GM19043 (cell line): Measurements from ENCODE around the gene MALAT1.
"Not testable (repeated sequence)": the region's sequence is repeated elsewhere in the genome, so short reads cannot be mapped to it uniquely, and the experiment has no call there.

Source experiments
- ATAC-seq: cut with Tn5 transposase; IDR thresholded peaks from one replicate; pipeline ENCODE4 v1.9.1; 2021; ENCODE audit warnings: low read depth; ENCODE audit not compliant: unreplicated experiment

Gene MALAT1

DNA sequence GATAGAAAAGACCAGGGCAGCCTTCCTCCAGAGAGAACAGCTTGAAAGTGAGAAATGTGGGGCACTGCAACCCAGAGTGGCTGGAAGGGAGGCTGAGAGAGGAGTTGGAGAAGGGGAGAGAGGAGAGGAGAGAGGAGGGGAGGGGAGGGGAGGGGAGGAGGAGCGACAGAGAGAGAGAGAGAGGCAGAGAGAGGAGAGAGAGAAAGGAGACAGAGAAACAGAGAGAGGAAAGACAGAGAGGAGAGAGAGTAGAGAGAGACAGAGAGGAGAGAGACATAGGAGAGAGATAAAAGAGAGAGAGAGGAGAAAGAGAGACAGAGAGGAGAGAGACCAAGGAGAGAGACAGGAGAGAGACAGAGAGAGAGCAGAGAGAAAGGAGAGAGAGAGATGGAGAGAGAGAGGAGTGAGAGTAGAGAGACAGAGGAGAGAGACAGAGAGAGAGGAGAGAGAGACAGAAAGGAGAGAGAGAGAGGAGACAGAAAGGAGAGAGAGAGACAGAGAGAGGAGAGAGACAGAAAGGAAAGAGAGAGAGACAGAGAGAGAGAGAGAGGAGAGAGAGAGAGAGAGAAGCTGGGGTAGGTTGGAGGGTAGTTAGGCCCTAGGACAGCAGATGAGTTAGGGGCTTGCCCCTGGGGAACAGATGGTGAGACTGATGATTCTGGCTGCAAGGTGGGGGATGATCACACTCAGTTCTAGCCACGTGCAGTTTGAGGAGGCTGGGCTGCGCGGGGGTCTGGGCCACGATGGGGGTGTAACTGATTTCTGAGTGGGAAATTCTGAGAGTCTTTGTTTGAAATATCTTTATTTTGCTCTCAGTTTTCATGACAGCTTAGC is 17.5 kb downstream of the MALAT1 start:
- no peak for ATAC-seq

DNA sequence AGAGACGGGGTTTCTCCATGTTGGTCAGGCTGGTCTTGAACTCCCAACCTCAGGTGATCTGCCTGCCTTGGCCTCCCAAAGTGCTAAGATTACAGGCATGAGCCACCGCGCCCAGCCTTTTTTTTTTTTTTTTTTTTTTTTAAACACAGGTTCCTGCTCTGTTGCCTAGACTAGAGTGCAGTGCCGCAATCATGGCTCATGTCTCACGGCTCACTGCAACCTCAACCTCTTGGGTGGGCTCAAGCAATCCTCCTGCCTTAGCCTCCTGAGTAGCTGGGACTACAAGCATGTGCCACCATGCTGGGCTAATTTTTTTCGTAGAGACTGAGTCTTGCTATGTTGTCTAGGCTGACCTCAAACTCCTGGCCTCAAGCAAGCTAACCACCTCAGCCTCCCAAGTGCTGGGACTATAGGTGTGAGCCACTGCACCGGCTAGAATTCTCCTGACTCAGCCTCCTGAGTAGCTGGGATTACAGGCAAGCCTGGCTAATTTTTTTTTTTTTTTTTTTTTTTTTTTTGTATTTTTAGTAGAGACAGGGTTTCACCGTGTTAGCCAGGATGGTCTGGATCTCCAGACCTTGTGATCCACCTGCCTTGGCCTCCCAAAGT is 20.2 kb downstream of the MALAT1 start:
- not testable (repeated sequence) for ATAC-seq

DNA sequence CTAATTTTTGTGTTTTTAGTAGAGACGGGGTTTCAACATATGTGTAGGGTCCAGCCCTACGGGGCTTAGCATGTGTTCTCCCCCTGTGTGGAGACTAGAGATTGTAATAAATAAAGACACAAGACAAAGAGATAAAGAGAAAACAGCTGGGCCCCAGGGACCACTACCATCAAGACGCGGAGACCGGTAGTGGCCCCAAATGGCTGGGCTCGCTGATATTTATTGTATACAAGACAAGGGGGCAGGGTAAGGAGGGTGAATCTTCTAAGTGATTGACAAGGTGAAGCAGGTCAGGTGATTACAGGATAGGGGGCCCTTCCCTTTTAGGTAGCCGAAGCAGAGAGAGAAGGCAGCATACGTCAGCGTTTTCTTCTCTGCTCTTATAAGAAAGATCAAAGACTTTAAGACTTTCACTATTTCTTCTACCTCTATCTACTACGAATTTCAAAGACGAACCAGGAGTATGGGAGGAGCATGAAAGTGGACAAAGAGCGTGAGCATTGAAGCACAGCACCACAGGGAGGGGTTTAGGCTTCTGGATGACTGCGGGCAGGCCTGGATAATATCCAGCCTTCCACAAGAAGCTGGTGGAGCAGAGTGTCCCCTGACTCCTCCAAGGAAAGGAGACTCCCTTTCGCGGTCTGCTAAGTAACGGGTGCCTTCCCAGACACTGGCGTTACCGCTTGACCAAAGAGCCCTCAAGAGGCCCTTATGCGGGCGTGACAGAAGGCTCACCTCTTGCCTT is 23.1 kb downstream of the MALAT1 start:
- ATAC-seq = not testable (repeated sequence)

DNA sequence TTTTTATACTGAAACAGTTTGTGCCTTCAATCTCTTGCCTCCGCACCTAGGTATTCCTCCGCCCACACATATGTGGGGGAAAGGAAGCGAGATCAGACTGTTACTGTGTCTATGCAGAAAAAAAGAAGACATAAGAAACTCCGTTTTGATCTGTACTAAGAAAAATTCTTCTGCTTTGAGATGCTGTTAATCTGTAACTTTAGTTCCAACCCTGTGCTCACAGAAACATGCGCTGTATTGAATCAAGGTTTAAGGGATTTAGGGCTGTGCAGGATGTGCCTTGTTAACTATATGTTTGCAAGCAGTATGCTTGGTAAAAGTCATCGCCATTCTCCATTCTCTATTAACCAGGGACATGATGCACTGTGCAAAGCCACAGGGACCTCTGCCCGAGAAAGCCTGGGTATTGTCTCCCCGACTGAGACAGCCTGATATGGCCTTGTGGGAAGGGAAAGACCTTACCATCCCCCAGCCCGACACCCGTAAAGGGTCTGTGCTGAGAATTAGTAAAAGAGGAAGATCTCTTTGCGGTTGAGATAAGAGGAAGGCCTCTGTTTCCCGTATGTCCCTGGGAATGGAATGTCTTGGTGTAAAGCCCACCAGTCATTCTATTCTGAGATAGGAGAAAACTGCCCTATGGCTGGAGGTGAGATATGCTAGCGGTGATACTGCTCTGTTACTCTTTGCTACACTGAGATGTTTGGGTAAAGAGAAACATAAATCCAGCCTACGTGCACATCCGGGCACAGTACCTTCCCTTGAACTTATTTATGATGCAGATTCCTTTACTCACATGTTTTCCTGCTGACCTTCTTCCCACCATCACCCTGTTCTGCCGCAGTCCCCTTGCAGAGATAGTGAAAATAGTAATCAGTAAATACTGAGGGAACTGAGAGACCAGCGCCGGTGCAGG is 24.1 kb downstream of the MALAT1 start:
- not testable (repeated sequence) for ATAC-seq

DNA sequence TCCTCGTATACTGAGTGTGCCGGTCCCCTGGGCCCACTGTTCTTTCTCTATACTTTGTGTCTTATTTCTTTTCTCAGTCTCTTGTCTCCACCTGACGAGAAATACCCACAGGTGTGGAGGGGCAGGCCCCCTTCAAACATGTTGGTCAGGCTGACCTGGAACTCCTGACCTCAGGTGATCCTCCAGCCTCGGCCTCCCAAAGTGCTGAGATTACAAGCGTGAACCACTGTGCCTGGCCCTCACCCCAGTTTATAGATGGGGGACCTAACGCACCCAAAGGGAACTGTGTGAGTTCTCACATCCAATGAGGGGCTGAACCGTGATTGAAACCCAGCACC is 24.8 kb downstream of the MALAT1 start:
- not testable (repeated sequence) for ATAC-seq

DNA sequence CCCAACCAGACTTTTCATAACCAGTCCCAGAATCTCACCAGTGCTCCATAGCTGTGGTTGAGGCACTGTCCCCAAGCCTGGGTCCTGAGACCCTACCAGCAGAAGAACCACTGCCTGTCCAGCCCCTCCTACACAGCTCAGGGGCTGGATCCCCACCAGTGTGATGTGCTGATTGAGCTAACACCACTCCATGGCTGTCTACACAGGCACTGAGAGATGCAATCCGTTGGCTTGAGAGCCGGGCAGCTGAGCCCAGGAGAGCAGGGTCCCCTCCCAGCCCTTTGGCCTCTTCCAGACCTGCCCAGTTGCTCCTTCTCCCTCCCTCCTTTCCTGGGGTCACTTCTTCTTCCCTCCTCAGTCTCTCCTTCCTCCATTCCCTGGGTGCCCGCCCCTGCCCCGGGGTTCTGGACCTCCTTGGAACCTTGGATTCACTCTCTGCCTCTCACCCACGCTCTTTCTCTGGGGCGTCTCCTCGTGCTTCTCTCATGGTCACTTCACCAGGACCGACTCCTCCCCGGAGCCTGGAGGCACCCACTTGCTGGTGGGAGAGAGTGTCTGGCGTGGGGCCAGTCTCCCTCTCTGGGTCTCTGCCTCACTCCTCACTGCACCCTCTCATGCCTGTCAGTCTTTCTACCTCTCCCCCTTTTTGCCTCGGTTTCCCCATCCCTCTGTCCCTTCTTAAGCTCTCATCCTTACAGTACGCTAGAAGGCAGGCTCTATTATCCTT is 25.3 kb downstream of the MALAT1 start:
- no peak for ATAC-seq

DNA sequence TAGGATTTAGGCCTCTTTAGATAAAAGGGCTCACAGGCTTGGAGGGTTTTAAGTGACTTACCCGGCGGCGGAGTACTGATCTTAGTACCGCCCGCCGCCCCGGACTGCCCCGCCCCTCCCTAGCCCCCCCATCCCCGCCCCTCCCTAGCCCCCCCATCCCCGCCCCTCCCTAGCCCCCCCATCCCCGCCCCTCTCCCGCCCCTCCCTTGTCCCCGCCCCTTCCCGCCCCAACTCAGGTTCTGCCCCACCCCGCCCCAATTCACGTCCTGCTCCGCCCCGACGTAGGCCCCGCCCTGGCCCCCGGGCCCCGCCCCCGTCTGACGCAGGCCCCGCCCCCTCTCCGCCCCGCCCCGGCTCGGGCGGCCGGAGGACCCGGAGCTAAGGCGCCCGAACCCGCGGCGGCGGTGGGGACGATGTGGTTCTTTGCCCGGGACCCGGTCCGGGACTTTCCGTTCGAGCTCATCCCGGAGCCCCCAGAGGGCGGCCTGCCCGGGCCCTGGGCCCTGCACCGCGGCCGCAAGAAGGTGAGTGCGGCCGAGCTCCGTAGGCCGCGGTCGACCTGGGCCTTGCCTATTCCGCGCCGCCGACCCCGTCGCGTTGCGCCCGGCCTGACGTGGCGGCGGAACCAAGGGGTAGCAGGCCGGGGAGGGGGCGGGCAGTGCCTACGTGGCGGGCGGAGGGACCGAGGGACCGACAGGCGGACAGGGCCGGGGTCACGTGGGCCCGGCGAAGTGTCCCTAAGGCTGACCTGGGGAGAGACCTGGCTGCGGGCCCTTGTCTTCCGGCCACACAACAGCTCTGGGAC is 26.1 kb downstream of the MALAT1 start, which contains the start of gene SCYL1:
Gene SCYL1, plus strand, starts transcription at position 343 of the 805 bp plus-strand sequence. Its CDS starts 71 bp downstream, at position 414.
- ATAC-seq = no peak

DNA sequence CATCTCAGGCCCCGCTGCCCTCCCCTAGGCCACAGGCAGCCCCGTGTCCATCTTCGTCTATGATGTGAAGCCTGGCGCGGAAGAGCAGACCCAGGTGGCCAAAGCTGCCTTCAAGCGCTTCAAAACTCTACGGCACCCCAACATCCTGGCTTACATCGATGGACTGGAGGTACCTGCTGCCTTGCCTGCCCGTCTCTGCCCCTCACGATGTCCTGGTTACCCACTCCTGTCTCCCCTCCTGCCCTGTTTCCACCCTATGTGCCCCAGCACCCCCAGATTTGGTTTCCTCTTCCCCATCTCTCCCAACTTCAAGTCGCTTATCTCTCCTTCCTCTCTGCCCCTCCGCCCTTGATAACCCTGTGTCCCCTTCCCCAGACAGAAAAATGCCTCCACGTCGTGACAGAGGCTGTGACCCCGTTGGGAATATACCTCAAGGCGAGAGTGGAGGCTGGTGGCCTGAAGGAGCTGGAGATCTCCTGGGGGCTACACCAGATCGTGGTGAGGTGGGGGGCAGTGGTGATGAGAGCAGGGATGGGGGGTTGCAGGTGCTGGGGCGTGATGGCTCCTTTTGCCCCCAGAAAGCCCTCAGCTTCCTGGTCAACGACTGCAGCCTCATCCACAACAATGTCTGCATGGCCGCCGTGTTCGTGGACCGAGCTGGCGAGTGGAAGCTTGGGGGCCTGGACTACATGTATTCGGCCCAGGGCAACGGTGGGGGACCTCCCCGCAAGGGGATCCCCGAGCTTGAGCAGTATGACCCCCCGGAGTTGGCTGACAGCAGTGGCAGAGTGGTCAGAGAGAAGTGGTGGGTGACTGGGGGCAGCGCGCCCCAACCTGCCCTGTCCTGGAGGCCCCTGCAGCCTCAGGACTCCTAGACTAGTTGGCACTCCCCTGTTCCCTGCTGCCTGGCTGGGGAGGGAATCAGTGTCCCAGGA is 27.0 kb downstream of the MALAT1 start:
- ATAC-seq = no peak

DNA sequence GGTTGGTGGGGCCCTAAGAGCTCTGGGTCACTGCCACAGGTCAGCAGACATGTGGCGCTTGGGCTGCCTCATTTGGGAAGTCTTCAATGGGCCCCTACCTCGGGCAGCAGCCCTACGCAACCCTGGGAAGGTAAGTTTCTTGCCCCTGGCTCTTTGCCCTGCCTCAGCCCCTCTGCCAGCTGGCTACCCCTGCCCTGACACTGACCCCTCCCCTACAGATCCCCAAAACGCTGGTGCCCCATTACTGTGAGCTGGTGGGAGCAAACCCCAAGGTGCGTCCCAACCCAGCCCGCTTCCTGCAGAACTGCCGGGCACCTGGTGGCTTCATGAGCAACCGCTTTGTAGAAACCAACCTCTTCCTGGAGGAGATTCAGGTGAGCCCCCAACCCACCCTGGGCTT is 27.9 kb downstream of the MALAT1 start:
- ATAC-seq = no peak

DNA sequence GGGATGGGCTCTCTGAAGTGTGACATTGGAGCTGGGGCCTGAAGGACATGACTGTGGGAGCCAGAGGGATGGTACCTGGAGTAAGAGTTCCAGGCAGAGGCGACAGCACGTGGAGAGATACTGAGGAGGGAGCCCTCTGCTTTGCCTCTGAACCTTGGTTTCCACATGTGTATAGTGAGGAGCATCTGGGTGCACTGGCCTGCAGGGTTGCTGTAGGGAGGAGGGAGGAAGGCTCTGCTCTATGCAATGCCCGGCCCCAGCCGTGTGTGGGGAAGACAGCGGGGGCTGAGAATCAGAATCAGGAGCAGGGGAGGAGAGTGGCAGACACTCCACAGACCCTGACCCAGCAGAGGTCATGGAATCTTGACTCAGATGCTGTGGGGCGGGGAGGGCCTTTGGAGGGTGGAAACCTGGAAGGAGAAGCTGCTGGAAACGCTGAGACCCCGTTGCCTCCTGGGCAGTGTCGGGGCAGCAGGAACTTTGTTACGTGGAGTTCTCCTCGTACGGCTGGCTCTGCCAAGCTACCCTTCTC is 30.0 kb downstream of the MALAT1 start:
- ATAC-seq = no peak

DNA sequence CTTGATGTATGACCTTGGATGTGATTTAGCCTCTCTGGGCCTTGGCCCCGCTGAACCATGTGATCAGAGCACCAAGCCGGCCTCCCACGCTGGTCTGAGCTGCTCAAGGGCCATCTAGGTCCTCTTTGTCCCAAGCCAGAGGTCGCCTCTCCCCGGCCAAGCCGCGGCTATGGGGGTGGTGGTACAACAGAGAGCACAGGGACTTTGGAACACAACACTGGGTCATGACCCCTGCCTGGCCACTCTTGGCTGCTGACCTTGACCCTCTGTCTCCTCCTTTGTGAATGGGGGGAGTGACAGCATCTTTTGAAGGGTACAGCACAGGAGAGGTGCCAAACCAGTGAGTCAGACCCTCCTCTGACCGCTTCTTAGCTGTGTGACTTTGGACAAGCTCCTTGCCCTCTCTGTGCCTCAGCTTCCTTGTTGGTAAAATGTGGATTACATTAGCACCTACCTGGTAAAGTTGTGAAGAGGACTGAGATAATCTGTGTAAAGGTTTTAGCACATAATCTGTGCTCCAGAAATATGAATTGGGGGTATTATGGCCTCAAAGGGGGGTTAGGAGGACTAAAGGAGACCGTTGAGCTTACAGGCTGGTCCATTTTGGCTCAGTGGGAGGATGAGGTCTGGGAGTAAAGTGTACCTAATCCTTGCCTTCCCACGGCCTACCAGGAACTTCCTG is 30.8 kb downstream of the MALAT1 start:
- no peak for ATAC-seq

DNA sequence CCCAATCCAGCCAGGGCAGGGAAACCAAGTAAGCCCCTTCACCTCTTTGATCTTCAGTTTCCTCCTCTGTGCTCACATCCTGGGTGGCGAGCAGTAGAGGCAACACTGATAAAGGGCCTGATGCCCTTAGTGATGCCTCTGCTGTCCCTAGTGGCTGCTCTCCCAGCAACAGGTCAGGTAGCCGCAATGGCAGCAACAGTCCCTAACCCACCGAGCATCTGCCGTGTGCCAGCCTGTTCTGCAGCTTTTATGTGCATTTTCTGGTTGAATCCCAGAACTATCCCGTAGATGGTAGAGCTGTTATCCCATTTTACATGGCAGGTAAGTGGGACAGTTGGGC is 31.3 kb downstream of the MALAT1 start:
- no peak for ATAC-seq

DNA sequence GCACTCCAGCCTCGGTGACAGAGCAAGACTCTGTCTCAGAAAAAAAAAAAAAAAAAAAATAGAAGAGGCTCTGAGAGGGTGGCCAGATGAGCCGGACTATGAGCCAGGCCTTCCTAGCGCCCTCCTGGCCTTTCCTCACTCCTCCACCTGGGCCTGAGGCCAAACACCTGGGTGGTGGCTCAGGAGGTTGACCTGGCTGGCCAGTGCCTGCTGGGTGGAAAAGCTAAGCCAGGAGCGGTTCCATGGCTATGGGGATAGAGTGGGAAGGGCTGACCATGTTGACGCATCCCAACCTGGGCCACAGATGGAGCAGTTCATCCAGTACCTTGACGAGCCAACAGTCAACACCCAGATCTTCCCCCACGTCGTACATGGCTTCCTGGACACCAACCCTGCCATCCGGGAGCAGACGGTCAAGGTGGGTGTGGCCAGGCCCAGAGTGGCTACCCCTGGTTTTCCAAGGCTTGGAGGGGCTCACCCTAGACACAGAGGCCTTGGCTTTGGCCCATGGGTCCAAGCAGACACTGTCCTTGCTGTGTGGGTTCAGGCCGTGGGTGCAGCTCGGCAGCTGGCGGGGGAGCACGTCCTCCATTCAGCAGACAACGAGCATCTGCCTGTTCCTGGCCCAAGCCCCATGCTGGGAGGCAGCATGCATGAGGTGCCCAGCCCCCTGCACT is 33.7 kb downstream of the MALAT1 start:
- no peak for ATAC-seq

DNA sequence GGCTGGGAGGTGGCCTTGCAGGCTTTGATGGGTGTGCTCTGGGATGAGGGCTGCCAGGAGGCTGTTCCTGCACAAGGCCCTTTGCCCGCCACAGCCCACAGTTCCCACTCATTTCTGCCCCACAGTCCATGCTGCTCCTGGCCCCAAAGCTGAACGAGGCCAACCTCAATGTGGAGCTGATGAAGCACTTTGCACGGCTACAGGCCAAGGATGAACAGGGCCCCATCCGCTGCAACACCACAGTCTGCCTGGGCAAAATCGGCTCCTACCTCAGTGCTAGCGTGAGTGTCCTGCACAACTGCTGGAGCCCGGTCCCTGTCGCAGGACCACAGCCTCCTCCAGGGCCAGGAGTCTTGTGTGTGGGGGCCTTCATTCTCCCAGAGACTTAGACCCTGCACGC is 36.3 kb downstream of the MALAT1 start:
- ATAC-seq = no peak

DNA sequence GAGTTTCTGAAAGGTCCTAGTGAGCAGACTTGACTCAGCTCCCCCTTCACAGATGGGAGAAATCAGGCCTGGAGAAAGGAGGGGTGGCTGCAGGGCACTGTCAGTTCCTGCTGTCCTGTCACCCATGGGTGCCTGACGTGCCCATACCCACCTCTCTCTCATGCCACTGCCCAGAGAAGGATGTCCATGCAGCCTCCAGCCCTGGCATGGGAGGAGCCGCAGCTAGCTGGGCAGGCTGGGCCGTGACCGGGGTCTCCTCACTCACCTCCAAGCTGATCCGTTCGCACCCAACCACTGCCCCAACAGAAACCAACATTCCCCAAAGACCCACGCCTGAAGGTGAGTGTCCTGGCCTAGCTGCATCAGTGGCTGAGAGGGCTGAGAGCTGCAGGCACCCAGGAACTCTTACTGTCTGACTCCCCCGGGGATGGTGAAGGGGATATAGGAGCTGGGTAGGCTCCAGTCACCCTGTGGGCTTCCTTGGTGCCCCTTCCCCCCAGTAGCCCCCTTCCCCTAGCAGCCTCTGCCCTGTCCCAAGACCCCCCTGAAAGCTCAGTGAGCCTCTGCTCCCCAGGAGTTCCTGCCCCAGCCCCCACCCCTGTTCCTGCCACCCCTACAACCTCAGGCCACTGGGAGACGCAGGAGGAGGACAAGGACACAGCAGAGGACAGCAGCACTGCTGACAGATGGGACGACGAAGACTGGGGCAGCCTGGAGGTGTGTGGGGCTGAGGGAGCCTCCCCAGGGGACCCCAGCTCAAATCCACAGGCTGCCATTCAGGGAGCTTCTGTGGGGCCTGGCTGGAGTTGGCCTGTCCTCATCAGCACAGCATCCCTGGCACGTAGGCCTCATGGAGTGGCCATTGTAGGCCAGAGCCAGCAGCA is 37.8 kb downstream of the MALAT1 start:
- no peak for ATAC-seq

DNA sequence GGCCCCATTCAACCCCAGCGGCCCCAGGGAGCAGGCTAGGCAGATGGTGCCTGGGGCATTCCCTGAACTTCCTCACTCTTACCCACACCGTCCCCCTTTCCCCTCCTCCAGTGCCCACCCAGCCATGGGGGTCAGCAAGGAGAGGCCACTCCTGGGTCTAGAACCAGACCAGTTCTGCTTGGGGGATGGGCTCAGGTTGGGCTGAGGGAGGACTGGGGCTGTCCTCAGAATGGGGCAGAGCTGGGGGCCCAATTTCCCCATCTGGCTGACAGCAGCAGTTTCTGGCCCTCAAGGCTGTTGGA is 38.4 kb downstream of the MALAT1 start:
- no peak for ATAC-seq
